Activated gamma-delta T cell (primary cell): ENCODE data around the gene DDTL.
"Not testable (repeated sequence)": the region's sequence is repeated elsewhere in the genome, so short reads cannot be mapped to it uniquely, and the experiment has no call there.

ENCODE experiments used
- DNase-seq: peaks from one replicate; lab custom pipeline; 2025; lab: John Stamatoyannopoulos, UW

Gene DDTL

GRCh38 chr22:23970201-23970641, 3.5 kb downstream of the DDTL start:
- no peak for DNase-seq

GRCh38 chr22:23970816-23971486, 4.3 kb downstream of the DDTL start:
- no peak for DNase-seq

GRCh38 chr22:23971927-23972326, 5.2 kb downstream of the DDTL start:
- not testable (repeated sequence) for DNase-seq

GRCh38 chr22:23974345-23974744, 7.7 kb downstream of the DDTL start, which contains the start of gene DDT:
DDT (minus strand) TSS chr22:23974441; CDS start chr22:23974414, 27 bp downstream.
- not testable (repeated sequence) for DNase-seq

GRCh38 chr22:23974836-23975352, 8.2 kb downstream of the DDTL start:
- not testable (repeated sequence) for DNase-seq

GRCh38 chr22:23977304-23977703, 10.6 kb downstream of the DDTL start:
- DNase-seq: not testable (repeated sequence)

GRCh38 chr22:23979557-23980240, 13.0 kb downstream of the DDTL start, which contains the start of gene GSTT2:
GSTT2 (plus strand) TSS chr22:23980134.
- not testable (repeated sequence) for DNase-seq

GRCh38 chr22:23980567-23980966, 13.9 kb downstream of the DDTL start:
- DNase-seq: not testable (repeated sequence)

- no peak for DNase-seq
Measured at GRCh38 chr22:23984430-23984829, 17.7 kb downstream of the DDTL start.

- DNase-seq: not testable (repeated sequence)
Measured at GRCh38 chr22:23986089-23986488, 19.4 kb downstream of the DDTL start.

- not testable (repeated sequence) for DNase-seq
Measured at GRCh38 chr22:23986538-23987178, 20.0 kb downstream of the DDTL start.

GRCh38 chr22:23989583-23990244, 23.0 kb downstream of the DDTL start:
- not testable (repeated sequence) for DNase-seq

- not testable (repeated sequence) for DNase-seq
Measured at GRCh38 chr22:23993080-23993479, 26.4 kb downstream of the DDTL start.

- DNase-seq: not testable (repeated sequence)
Measured at GRCh38 chr22:23993581-23994177, 27.0 kb downstream of the DDTL start.

GRCh38 chr22:23997092-23997491, 30.4 kb downstream of the DDTL start:
- no peak for DNase-seq

- not testable (repeated sequence) for DNase-seq
Measured at GRCh38 chr22:23999779-24000178, 33.1 kb downstream of the DDTL start.

GRCh38 chr22:24001314-24001713, 34.6 kb downstream of the DDTL start:
- no peak for DNase-seq

- no peak for DNase-seq
Measured at GRCh38 chr22:24002272-24002671, 35.6 kb downstream of the DDTL start.

GRCh38 chr22:24002851-24003250, 36.2 kb downstream of the DDTL start:
- DNase-seq: no peak

GRCh38 chr22:24003887-24004286, 37.2 kb downstream of the DDTL start:
- DNase-seq: no peak

GRCh38 chr22:24005201-24005600, 38.5 kb downstream of the DDTL start, which contains the start of gene GSTT4:
GSTT4 (minus strand) TSS chr22:24005453; CDS start chr22:24005356, 97 bp downstream.
- no peak for DNase-seq
